HG03196 (cell line): Measurements from ENCODE around the gene DAB2IP.

Experiments used
- ATAC-seq: cut with Tn5 transposase; IDR thresholded peaks from one replicate; pipeline ENCODE4 v1.9.1; 2021; ENCODE audit not compliant: unreplicated experiment

DAB2IP gene

DNA sequence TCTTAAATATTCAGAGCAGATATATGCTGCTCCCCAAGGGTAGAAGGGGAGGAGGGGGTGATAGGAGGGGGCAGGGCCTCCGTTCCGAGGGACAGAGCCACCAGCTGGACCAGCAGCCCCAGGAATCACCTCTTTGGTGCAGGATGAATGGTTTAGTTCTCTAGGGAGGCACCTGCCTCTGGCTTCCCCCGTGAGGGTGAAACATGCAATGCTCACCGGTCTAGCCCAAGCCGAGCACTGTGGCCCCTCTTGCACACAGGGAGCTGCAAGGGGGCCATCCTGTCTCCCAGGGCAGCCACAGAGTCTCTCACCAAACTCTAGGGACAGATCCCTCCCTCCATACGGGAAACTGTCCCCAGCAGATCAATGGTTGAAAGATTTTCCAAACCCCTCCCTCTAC lies 163.7 kb downstream of the DAB2IP start:
- no peak for ATAC-seq

DNA sequence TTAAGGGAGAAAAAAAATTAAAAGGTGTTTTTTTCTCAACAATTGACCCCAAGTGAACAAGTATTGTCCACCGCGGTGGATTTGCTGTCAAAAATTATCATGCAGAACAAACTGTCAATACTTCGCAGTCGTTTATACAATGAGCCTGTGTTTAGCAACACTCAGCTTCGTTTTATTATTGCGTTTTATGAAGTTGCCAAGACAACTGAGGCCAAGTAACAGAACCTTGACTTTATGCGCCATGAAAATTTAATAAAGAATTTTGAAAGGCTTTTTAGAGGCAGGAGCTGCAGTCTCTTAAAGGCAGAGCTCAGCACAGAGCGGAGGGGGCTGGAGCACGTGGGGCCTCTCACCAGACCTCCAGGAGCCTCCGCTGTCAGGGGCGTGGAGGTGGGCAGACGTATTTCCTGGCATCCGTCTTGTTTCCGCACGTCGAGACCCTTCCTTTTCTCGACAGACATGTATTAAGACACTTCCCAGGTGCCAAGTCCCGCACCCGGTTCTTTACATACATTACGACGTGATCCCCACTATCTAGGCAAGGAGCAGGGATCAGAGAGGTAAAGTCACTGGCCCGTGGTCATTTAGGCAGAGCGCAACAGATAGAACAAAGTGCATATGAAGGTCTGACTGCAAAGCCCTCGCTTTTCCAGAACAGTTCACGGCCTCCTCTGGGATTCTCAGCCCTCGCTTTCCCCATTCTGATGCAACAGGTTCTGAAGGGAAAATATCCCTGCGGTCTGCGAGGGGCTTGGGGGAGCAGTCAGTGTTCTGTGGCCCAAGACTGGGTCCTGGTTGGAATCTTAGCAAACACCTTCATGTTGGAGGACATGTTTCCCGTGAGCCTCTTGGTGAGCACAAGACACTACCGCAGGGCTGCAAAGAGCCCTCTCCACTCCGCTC lies 164.4 kb downstream of the DAB2IP start:
- no peak for ATAC-seq

DNA sequence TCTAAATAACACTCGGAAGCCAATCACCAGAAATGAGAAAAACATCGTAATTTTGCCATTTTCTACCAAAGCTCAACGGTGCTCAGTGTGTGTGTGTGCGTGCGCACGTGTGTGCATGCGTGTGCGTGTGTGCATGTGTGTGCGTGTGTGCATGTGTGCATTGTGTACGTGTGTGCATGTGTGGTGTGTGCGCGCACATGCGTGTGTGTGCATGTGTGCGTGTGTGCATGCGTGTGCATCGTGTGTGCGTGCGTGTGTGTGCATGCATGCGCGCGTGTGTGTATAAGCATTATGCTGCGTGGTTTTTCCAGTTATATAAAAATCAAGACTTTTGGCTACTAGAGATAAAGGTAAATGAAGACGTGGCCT lies 165.0 kb downstream of the DAB2IP start:
- ATAC-seq, result no peak

DNA sequence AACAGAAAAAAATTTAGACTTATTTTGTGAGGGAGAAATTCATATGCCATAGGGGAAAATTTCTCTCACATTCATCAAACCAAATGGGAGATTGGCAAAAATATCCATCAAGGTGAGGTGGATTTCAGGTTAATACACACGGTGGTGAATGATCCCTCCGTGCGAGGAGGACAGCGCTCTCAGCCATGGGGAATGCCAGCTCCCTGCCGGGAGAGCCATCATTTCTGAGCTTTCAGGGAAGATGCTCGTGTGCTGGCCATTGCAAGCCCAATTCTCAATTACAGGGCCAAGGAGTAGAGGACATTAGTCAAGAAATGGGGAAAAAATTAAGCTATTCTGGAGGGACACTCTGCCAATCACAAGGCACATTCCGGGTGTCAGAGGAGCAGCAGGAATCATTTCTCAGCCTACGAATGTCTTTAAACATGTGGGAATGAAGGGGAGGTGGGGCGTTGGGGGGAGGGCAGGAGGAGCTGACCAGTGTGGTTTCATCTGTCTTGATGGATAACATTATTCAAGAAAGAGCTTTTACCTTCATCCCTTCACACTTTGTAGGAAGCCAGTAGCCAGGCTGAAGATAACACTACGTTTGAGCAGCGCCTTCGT lies 165.5 kb downstream of the DAB2IP start:
- no peak for ATAC-seq

DNA sequence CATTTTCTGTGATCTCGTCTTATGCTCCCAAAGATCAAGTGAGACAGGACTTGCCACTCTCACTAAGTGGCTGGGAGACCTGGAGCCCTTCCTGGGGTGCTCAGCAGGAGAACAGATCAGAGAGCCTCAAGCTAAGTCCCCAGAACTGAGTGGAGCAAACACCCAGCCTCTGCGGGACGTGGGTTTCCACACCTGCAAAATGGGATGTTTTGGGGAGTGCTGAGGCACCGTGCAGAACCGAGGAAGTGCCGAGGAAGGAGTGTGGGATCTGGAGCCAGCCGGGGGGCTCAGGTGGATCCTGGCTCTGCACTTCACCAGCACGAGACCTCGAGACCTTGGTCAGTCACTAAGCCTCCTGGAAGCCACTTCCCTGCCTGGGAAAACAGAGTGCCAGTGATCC lies 166.0 kb downstream of the DAB2IP start:
- no peak for ATAC-seq

DNA sequence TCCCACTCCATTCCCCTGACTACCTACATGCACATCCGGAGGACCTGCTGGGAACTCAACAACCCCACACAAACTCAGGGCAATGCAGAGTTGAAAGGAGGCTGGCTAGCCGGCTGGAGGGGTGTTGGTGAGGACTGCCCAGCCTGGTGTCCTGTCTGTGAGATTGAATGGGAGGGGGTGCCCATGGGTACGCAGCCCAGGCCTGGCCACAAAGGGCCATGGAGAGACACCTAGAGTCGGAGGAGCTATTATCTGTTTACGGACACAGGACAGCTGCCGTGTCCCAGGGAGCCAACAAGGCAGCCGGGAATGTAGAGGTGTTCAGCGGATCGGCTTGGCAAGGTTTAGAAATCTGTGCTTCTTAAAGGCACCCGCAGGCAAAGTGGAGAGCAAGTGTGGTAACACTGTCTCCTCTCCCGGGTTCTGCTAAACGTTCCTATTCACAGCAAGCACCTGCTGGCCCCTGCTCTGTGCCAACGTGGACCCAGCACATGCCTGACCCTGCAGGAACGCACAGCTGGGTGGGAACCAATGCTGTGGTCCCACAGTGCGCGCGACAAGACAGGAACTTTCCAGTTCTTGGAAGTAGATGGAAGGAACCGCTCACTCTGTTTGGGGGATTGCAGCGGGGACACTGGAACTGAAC lies 166.7 kb downstream of the DAB2IP start:
- no peak for ATAC-seq

DNA sequence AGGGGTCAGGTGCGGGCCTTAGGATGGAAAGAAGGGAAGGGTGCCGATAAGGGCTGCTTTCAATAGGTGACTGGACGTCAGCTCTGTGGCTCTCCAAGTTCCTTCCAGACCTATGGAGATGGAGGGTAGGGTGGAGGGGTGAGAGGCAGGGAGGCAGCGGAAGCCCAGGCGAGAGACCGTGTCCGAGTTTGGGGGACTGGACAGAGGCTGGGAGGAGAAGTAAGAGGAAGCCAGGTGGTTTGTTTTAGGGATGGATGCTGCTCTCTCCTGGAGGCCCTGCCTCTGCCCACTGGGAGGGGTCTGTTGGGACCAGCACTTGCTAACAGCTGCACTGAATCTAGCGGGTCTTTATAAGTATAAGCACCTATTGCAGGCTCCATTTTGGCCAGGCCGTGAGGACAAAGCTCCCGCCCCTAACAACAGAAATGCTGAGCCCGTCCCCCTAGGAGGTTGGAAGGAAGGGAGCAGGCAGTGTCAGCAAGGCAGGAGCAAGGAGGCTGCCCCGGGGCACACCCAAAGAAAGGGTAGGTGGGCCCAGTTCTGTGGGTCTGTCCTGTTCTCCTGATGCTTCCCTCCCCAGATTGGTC lies 167.5 kb downstream of the DAB2IP start:
- ATAC-seq, result no peak

DNA sequence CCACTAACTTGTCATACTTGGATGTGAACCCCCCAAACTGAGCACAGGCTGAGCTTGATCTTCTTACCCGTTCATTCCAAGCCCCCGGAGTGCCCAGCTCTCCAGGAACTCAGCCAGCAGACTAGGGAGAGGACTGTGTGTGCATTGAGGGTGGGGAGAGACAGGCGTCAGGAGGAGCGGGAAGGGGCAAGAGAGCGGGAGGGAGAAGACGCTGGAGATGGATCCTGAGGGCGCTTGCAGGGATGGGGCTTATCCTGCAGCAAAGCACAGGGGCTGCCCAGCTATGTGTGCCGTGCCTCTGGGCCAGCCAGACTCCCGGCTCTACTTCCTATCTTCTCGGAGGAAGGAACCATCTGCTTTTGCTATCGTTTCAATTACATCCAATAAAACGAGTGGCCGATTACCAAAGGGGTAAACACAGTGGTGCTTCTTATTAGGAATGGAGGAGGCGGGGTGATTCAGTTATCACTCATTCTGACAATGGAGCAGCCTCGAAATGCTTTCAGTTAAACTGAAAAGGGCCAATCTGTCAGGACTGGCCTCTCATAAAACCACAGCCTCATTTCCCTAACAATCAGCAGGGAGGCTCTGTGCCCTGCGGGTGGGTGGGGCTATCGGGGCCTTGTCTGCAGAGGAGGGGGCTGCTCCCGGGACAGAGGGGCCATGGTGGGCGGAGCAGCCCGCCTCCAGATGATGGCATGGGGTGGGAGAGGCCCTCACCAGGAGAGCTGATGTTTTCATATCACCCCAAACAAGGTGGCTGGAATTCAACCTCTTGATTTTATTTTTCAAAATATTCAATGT lies 168.2 kb downstream of the DAB2IP start:
- ATAC-seq, result no peak

DNA sequence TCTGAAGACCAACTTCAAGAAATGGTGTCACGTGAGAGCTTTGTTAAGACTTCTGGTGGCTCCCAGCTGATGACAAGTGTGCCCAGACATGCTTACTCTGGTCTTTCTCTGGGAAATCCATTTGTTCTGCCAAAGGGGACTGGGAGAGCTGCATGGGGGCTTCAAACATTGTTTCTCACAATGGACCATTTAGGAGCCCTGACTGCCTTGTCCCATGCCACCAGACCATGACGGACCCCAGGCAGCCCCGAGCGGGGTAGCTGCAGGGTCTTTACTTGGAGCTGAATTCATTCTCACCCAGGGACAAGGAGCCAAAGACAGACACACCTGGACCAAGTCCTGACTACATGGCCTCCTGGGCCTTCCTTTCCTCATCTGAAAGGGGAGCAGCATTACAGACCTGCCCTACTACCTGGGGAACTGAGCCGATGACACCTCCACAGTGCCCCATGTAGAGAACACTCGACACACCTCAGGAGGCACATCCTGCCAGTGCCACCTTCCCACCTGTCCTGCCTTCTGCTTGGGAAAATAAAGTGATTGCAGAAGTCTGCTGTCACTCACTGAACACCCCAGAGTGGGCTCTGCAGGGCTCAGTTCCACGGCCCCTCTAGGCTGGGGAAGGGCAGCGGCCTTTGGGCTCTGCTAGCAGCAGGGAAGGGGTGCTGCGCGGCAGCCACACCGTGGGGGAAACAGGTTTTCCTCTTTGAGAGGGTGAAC lies 169.0 kb downstream of the DAB2IP start:
- no peak for ATAC-seq

DNA sequence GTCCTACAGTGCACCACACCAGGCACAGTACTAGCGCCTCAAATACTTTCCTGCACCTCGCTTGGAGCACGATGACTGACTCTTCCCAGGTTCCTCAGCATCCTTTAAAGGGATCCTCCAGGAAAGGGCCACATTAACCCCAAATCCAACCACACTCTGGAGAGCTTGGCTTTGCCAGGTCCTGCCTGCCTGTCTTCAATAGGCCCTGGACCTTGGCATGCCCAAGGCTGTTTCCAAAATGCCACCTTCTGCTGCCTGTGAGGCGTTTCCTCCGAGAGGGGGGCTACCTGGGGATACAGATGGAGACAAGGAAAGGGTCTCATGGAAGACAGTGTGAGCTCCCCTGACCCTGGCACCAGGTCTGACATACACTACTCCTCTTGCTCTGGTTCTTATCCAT lies 169.9 kb downstream of the DAB2IP start:
- ATAC-seq, result no peak

DNA sequence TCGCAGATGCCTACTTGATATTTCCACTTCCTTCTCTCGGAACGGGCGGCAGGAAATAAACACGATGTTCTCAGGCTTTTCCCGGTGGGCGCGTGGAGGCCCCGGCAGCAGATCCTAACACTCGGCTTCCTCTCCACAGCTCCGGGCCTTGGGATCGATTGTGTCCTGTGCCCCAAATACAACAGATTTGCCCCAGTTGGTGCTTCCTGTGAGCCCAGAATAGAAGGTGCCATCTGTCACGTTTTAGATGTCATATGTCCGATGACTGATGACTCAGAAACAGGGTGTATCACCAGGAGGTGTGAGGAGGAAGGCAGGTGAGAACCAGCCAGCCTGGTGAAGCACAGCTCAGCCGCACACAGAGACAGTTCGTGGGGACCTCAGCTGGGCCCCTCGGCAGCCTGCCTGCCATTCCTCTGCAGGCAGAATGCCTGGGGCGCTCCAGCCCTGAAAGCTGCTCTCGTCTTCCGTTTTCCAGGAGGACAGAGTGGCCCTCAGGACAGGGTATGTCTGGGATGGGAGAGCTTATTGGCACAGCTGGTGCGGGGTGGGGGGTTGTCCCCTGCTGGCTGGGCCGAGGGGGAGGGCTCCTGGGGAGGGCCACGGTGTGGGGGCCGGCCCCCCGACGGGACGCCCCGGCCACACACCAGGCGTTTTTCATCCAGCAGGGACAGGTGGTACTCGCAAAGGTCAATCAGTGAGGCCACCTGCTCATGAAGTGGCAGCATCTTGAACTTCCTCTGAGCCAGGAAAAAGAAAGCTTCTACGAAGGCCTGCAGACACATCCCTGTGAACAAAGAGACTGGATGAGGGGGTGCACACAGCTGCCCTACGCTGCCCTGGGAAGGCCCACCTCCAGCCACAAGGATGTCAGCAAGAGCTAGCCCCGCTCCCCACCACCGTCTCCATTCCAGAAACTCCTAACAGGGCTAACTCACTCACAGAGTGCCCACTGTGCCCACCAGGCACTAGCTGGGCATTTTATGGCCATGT lies 171.0 kb downstream of the DAB2IP start:
- ATAC-seq, result no peak

DNA sequence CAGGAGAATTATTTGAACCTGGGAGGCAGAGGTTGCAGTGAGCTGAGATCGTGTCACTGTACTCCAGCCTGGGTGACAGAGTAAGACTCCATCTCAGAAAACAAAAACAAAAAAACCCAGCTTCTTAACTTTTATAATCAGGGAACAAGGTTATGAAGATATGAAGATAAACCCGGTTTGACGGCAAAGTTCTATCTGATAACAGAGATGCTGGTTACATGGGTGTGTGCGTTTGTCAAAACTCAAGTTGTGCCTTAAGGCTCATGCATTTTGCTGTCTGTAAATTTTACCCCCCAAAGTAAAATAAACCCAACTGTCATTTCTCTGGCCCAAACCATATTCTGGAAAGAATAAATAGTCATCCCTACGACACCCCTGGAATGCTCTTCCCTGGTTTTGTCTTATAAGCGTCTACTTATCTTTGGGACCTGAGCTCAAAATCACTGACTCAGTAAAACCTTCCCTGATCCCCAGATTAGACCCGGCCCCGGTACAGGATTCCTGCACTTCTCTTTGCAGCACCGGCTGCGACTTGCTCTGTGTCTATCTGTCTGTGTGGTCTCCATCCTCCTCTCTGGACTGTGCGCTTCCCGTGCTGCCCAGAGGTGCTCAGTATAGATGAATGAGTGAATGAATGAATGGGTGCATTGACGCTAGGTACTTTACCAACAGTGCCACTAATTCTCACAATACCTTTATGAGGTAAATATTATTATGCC lies 172.2 kb downstream of the DAB2IP start:
- ATAC-seq, result no peak

DNA sequence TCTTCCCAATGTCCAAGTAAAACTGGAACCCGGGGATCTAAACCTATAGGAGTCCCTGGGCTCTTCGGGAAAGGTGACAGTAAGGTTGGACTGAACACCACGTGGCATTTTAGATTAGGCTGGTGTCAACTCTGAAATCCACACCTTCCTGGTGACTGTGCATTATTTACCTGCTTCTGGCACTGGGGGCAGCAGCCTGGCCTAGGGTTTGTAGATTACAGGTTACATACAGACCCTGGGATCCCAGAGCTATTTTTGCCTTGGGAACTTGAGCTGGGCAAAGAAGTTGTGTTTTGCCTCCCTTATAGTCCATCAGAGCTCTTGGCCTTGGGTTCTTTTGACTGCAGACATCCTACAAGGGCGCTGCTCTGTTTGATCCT lies 173.2 kb downstream of the DAB2IP start:
- no peak for ATAC-seq

DNA sequence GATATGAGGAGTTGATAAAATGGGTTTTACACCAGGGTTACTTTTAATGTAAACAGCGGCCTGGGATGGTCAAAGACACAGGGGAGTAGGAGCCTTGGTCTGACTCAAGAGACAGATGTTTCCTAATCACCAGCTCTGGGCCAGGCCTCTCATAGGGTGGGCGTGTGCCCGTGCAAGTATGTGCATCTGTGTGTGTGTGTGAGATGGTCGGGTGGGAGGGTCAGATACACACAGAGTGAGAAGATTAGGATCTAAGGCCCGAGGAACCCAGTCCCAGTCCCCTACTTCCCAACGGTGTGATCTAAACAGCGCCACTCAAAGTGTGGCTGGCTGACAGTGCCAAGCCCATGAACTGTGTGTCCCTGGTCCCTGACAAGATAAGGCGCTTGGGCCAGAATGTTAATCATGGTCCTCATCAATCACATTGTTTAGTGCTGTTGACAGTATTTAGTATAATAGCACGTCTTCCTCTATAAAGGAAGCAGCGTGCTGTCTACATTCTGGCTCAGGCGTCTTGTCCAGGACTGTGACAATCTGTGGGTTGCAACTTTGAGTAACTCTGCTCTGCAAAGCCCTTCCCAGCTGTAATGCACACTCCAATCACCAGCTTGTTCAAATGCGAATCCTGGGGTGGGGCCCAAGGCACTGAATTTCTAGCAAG lies 173.7 kb downstream of the DAB2IP start:
- ATAC-seq, result no peak

DNA sequence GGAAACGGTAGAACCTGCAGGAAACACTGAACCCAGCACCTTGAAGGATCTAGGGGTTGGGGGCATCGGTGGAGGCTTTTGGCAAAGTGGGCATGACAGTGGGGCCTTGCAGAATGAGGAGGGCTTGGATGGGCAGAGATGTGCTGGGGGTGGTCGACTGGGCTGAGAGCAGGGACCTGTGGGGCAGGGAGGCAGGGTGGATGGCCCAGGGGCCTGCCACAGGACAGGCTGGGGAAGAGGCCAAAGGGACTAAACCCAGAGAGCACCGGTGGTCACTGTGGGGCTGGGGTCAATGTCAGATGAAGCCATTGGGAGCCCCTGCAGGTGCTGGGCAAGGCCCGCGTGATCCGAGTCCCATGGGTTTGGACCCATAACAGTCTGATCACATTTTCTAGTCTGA lies 175.3 kb downstream of the DAB2IP start:
- no peak for ATAC-seq

DNA sequence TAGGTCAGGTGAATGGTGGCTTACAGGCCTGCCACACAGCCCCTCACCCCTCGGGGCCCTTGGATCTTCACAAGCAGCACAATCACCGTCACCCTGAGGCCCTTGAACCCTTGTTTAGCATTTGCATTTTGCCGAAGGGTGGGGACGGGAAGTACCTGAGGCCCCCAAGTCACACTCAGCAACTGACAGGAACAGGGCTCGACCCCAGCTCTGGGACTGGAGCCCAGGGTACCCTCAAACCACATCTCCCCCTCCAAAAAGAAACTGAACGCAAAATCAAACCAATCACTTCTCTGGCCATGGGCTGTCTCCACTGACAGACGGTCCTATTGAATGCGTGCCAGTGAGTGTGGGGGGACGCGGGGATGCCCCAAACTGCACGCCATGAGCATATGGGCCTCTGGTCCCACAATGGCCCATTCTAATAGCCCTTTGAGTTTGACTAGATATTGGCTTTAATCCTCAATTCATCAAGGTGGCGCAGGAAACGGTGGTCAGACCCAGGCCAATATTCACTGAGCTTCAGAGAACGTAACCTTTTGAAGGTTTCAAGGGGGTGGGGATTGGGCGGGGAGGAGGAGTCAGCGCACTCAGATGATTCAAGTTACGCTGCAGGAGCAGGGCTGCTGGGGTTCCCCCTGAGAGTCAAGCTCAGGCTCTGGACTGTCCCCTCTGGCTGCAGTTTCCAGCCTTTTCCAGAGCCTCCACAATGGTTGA lies 176.0 kb downstream of the DAB2IP start:
- ATAC-seq, result no peak

DNA sequence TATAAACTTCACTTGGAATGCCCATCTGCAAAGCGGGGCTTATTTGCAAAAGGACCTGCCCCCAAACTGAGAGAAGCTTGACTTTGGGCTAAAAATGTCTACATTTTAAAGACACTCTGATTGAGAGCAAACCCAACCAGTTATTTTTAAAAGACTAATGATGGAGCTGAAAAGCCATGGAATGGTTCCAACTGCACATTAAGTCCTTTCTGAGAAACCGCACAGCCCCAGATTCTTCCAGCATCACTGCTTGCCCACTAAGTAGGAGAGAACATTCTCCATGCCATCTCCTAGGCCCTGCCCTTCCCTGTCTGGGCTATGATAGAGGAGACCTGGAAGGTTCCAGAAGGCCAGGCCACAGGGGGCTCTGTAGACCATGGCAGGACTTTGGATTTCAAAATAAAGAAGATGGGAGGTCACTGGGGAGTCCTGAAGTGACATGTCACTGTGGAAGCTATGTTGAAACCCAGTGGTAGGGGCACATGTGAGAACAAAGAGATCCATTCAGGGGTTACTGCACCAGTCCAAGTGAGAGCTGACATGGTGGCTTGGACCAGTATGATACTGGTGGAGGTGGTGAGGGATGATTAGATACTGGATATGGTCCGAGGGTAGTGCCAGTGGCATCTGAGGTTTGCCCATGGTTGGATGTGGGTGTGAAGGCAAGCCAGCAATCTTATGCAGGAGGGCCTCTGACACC lies 179.2 kb downstream of the DAB2IP start:
- no peak for ATAC-seq
